Loucy (cell line): ENCODE data around the gene SERPINA5.

ENCODE experiments used
- H2AFZ ChIP-seq: fragments of 200-600 bp; sonication (generic); 2 replicates; pipeline ENCODE4 v1.6.0; 2016; ENCODE audit warnings: antibody characterized with exemption, mild to moderate bottlenecking, low read length, moderate library complexity
- H3F3A ChIP-seq: fragments of 200-600 bp; 2 replicates; pipeline ENCODE4 v1.6.0; 2016; ENCODE audit warnings: antibody characterized with exemption, low read depth, mild to moderate bottlenecking
- H3K27me3 ChIP-seq: fragments of 200-600 bp; sonication (generic); 2 replicates; pipeline ENCODE4 v1.6.1; 2014; ENCODE audit warnings: low read length, mild to moderate bottlenecking; ENCODE audit not compliant: insufficient read depth, poor library complexity, severe bottlenecking
- H3K36me3 ChIP-seq: fragments of 200-600 bp; sonication (generic); 2 replicates; pipeline ENCODE4 v1.6.1; 2016; ENCODE audit warnings: low read length; ENCODE audit not compliant: insufficient read depth
- H3K4me1 ChIP-seq: fragments of 200-600 bp; sonication (generic); 2 replicates; pipeline ENCODE4 v1.5.1; 2014; ENCODE audit warnings: low read length, mild to moderate bottlenecking; ENCODE audit not compliant: insufficient read depth, poor library complexity, severe bottlenecking
- H3K4me2 ChIP-seq: fragments of 200-600 bp; sonication (generic); 2 replicates; pipeline ENCODE4 v1.6.0; 2014; ENCODE audit warnings: antibody characterized with exemption, low read length, low read depth, mild to moderate bottlenecking; ENCODE audit not compliant: poor library complexity, severe bottlenecking
- H3K4me3 ChIP-seq: fragments of 200-600 bp; sonication (generic); 2 replicates; pipeline ENCODE4 v1.5.1; 2014; ENCODE audit warnings: low read length, mild to moderate bottlenecking, mixed read lengths; ENCODE audit not compliant: poor library complexity, severe bottlenecking
- H3K79me2 ChIP-seq: fragments of 200-600 bp; sonication (generic); 2 replicates; pipeline ENCODE4 v1.6.1; 2014; ENCODE audit warnings: low read length; ENCODE audit not compliant: insufficient read depth
- H3K9ac ChIP-seq: fragments of 200-600 bp; sonication (generic); 2 replicates; pipeline ENCODE4 v1.6.0; 2014; ENCODE audit warnings: mild to moderate bottlenecking, low read depth, low read length, moderate library complexity; ENCODE audit not compliant: poor library complexity, severe bottlenecking
- H3K9me2 ChIP-seq: fragments of 200-600 bp; sonication (generic); replicated peaks from 2 replicates; pipeline ENCODE4 v1.6.1; 2016; ENCODE audit warnings: low read depth, low read length, mixed read lengths
- H3K9me3 ChIP-seq: fragments of 200-600 bp; sonication (generic); 2 replicates; pipeline ENCODE4 v1.6.1; 2014; ENCODE audit warnings: mild to moderate bottlenecking, antibody characterized with exemption, low read length, low read depth; ENCODE audit not compliant: insufficient read depth
- H4K20me1 ChIP-seq: fragments of 200-600 bp; sonication (generic); 2 replicates; pipeline ENCODE4 v1.6.0; 2014; ENCODE audit warnings: antibody characterized with exemption, low read length, mild to moderate bottlenecking; ENCODE audit not compliant: insufficient read depth, poor library complexity, severe bottlenecking
- EZH2phosphoT487 ChIP-seq: fragments of 200-600 bp; IDR thresholded peaks from 2 replicates; pipeline ENCODE4 v1.6.1; 2018; ENCODE audit warnings: antibody characterized with exemption, mild to moderate bottlenecking, moderate library complexity, borderline replicate concordance
- TF ChIP-seq, protein P1 (sequence below): fragments of 200-600 bp; sonication (generic); conservative IDR thresholded peaks from 2 replicates; pipeline ENCODE4 v1.5.1; 2014; ENCODE audit warnings: mild to moderate bottlenecking, antibody characterized with exemption, low read length

SERPINA5 gene

DNA sequence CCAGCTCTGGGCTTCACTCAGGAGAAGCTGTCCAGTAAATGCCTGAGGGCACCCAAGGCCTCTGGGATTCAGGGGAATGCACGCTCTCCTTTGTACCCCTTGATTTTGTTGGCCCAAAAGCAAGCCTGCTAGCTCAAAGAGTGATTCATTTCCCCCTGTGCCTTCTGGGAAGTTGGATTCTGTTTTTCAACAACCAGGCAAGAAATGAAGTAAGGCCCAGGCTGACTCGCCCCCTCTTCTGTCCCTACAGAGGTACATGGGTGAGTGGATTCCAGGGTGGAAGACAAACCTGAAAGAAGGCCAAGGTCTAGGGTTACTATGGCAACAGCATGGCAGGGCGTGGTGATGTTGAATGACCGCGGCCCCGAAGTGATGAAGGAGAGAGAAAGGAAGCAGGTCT, 9.3 kb upstream of the SERPINA5 start:
- Histone ChIP-seq H3K36me3 (no peaks in the 10 kb centered on the region), H3K9me2 (no peaks in the 10 kb centered on the region), H3K79me2 (no peaks in the 10 kb centered on the region), H3F3A (no peaks in the 10 kb centered on the region), H2AFZ (no peak overlapping the region), H3K4me2 (no peak overlapping the region), H3K4me1 (no peaks in the 10 kb centered on the region), H3K9ac (no peak overlapping the region), H4K20me1 (no peaks in the 10 kb centered on the region), H3K9me3 (peaks cover 9% of the 10 kb centered on the region; the same call in 1 of the 2 replicates), H3K4me3 (no peak overlapping the region), H3K27me3 (no peaks in the 10 kb centered on the region)
- no peak for TF ChIP-seq EZH2phosphoT487
- TF ChIP-seq, protein P1, sequence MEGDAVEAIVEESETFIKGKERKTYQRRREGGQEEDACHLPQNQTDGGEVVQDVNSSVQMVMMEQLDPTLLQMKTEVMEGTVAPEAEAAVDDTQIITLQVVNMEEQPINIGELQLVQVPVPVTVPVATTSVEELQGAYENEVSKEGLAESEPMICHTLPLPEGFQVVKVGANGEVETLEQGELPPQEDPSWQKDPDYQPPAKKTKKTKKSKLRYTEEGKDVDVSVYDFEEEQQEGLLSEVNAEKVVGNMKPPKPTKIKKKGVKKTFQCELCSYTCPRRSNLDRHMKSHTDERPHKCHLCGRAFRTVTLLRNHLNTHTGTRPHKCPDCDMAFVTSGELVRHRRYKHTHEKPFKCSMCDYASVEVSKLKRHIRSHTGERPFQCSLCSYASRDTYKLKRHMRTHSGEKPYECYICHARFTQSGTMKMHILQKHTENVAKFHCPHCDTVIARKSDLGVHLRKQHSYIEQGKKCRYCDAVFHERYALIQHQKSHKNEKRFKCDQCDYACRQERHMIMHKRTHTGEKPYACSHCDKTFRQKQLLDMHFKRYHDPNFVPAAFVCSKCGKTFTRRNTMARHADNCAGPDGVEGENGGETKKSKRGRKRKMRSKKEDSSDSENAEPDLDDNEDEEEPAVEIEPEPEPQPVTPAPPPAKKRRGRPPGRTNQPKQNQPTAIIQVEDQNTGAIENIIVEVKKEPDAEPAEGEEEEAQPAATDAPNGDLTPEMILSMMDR, result no peak

DNA sequence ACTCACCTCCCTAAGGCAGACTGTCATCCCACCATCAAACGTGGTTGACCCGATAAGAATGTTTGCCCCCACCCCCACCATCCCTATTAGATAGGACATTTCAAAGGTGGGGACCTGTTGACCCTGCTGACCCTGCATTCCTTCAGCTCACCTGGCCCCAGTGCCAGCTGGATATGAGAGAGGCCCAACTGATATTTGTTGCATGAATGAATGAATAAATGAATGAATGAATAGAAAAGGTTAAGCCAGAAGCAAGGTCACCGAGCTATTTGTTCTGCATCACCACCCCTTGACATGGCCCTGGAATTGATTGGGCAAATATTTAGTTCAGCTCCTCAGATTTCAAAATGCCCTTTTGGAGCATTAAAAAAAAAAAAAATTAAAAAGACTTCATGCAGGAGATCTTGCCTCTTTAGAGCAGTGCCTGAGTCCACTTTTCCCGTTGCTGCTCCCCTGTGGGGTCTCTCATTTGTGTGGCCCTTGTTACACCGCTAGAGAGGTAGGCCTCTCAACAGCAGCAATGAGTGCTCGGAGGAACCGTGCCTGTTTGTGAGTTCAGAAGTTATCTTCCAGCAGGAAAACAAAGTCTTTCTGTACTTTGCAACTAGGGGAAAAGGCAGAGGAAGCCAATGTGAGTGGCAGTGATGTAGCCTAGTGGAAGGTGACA, 8.5 kb upstream of the SERPINA5 start:
- no peaks in the 10 kb centered on the region for H3F3A ChIP-seq
- peaks cover 9% of the 10 kb centered on the region; the same call in 1 of the 2 replicates for H3K9me3 ChIP-seq
- H3K4me3 ChIP-seq, result no peak overlapping the region
- no peaks in the 10 kb centered on the region for H3K27me3 ChIP-seq
- H3K4me2 ChIP-seq, result no peak overlapping the region
- no peaks in the 10 kb centered on the region for H3K79me2 ChIP-seq
- no peaks in the 10 kb centered on the region for H3K4me1 ChIP-seq
- no peaks in the 10 kb centered on the region for H4K20me1 ChIP-seq
- no peaks in the 10 kb centered on the region for H3K36me3 ChIP-seq
- H3K9ac ChIP-seq, result no peak overlapping the region
- H3K9me2 ChIP-seq, result no peaks in the 10 kb centered on the region
- no peak overlapping the region for H2AFZ ChIP-seq
- no peak for TF ChIP-seq EZH2phosphoT487
- TF ChIP-seq, protein P1, result no peak

DNA sequence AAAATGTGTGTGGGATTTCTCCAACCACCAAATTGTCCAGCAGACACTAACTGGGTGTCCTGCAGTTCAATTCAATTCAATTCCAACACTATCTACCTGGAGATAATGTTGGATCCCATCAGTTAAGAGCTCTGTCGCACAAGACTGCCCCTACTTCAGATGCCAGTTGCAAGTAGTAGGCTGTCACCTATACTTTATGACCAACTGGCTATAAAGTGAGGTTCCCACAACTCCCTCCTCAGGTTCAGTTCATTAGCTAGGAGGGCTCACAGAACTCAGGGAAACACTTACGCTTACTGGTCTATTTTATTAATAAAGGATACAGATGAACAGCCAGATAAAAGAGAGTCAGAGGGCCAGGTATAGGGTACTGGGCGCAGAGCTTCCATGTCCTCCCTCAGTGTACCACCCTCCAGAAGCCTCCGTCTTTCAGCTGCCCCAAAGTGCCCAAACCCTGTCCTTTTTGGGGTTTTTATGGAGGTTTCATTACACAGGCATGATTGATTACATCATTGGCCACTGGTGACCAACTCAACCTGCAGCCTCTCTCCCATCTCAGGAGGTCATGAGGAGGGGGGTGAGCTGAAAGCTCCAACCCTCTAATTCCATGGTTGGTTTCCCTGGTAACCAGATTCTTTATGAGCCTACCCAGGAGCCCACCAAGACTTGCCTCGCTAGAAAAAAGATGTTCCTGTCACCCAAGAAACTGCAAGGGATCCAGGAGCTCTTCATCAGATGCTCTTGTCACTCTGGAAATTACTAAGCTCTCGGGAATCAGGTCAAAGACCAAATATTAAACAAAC, 7.5 kb upstream of the SERPINA5 start:
- no peaks in the 10 kb centered on the region for H3K27me3 ChIP-seq
- H3K4me3 ChIP-seq, result no peak overlapping the region
- no peaks in the 10 kb centered on the region for H4K20me1 ChIP-seq
- H3K9ac ChIP-seq, result no peak overlapping the region
- no peaks in the 10 kb centered on the region for H3F3A ChIP-seq
- H2AFZ ChIP-seq, result no peak overlapping the region
- no peaks in the 10 kb centered on the region for H3K9me2 ChIP-seq
- H3K9me3 ChIP-seq, result peaks cover 5% of the 10 kb centered on the region; the same call in 1 of the 2 replicates
- no peaks in the 10 kb centered on the region for H3K36me3 ChIP-seq
- no peaks in the 10 kb centered on the region for H3K4me1 ChIP-seq
- no peak overlapping the region for H3K4me2 ChIP-seq
- TF ChIP-seq, protein P1, result no peak
- TF ChIP-seq EZH2phosphoT487, result no peak
- H3K79me2 ChIP-seq, result no peaks in the 10 kb centered on the region
